Fibroblast of skin of right quadriceps (primary cell): Measurements from ENCODE around the gene LAMTOR4.
A peak's percentile ranks its signal among the peaks of the same experiment; 100 is the strongest.
"Not testable (repeated sequence)": the region's sequence is repeated elsewhere in the genome, so short reads cannot be mapped to it uniquely, and the experiment has no call there.

Experiments
- DNase-seq: peaks from one replicate; pipeline ENCODE4 v3.0.0-alpha.2; 2013

The LAMTOR4 gene

GRCh38 chr7:100173806-100174495, 25.2 kb downstream of the LAMTOR4 start:
- no peak for DNase-seq

DNA sequence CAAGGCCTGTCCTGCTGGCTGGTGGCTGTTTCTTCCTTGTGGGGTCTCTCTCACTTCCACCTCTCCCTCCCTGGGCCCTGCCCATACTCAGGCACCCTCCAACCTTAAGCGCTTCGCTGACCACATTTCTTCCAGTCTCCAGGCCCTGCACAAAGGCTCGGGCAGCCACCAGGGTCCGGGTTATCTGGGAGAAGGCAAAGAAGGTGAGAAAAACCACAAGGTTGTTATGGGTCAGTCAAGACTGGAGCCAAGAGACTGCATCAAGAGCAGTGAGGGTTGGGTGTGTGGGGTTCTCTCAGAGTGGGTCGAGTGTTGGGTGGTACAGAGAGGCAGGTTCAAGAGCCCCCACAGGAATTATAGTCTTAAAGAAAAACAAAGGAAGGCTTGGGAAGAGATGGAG, 25.9 kb downstream of the LAMTOR4 start:
- DNase-seq: no peak

GRCh38 chr7:100175296-100175935, 26.7 kb downstream of the LAMTOR4 start:
- no peak for DNase-seq

GRCh38 chr7:100176096-100177044, 27.7 kb downstream of the LAMTOR4 start:
- no peak for DNase-seq

DNA sequence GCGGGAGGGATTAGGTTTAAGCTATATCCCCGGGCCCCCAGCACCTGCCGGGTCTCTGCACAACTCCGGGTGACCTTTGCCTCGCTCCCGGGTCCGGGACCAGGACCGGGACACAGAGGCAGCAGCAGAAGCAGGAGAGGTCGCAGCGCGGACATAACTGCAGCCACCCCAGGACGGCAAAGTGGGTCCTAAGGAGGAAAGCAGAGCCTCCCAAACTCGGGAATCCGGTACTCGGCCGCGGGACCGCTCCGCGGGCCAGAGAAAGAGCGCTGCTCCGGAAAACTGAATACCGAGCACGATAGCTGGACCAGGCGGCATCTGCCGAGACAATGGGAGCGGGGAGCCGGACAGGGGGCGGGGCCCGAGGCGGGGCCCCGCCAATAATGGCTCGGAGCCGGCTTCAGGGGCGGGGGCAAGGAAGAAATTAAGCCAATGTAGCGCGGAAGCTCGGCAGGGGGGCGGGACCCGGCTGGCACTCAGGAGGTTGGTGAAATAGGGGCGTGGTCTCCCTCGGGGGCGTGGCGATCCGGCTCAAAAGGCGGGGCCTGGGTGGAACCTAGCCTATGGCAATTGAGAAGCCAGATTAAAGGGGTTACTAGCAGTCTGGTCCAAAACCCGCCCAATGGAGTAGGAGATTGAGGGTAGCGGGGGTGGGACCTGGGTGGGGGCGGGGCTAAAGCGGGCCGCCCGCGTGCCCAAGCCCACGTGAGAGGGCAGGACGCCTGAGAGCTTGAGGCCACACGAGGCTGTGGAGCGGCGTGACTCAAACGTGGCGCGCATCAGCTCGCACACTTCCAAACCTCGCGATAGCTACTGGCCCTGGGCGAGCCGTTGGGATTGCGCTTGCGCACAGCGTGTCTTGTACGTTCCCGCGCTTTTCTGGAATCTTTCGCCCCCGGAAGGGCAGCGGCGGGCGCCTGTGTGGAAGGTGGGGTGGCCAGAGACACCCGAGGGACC, 28.6 kb downstream of the LAMTOR4 start, which contains the start of the genes GPC2 and STAG3:
TSS of gene GPC2 (minus strand) at position 337 of the 957 bp plus-strand sequence. CDS start at position 155, 182 bp downstream.
TSS of gene STAG3 (plus strand) at position 874 of the 957 bp plus-strand sequence. CDS start 2,639 bp downstream, outside the sequence.
- peak; percentile 98 for DNase-seq

- DNase-seq: not testable (repeated sequence)
Observed at GRCh38 chr7:100180084-100180483, 31.4 kb downstream of the LAMTOR4 start.

DNA sequence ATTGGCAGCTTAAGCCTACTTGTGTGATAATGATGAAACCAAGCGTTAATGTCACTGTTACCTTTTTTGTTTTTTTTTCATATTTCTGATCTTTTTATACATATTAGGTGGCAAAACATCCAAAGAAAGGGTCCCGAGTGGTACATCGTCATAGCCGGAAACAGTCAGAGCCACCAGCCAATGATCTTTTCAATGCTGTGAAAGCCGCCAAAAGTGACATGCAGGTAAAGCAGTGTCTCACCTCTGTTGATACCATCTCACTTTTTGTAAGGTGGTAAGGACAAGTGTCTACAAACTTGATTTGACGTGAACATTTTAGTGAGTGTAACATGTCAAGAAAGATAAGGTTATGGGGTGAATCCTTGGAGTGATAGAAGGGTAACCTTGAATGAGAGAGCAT, 33.9 kb downstream of the LAMTOR4 start:
- DNase-seq: not testable (repeated sequence)

DNA sequence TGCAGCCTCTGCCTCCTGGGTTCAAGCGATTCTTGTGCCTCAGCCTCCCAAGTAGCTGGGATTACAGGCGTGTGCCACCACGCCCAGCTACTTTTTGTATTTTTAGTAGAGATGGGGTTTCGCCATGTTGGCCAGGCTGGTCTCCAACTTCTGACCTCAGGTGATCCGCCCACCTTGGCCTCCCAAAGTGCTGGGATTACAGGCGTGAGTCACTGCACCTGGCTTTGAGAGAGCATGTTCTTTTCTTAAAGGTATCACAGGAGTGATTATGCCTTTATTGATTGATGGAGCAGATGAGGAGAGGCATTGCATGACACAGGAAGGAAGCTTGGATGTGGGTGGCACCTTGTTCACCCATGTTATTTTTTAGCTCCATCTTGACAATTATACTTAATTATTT, 34.4 kb downstream of the LAMTOR4 start:
- DNase-seq: not testable (repeated sequence)

DNA sequence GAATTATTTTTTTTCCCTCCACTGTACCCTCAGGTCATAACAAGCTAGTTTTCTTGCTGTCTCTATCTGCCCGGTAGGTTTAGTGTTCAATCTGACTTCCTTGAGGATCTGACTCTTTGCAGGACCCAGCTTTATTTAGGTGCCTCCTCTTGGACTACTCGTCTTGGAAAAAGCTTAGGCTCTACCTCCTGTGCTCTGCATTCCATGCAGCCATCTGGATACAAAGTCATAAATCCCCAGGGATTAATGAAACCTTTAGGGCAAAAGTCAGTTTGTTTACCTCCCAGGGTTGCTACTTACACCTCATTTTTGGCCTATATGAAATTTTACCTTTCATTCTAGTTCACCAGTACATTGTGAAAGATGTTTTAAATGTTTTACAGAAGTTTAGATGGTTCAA, 37.0 kb downstream of the LAMTOR4 start:
- no peak for DNase-seq

GRCh38 chr7:100189061-100189460, 40.3 kb downstream of the LAMTOR4 start:
- no peak for DNase-seq

- DNase-seq: peak; percentile 65
Observed at GRCh38 chr7:100190048-100190711, 41.5 kb downstream of the LAMTOR4 start.

- DNase-seq: peak; percentile 55
Observed at GRCh38 chr7:100191775-100192174, 43.1 kb downstream of the LAMTOR4 start.

- not testable (repeated sequence) for DNase-seq
Observed at GRCh38 chr7:100192281-100192862, 43.7 kb downstream of the LAMTOR4 start.

- no peak for DNase-seq
Observed at GRCh38 chr7:100192969-100193368, 44.3 kb downstream of the LAMTOR4 start.

- DNase-seq: no peak
Observed at GRCh38 chr7:100195222-100195621, 46.5 kb downstream of the LAMTOR4 start.

GRCh38 chr7:100195901-100196322, 47.2 kb downstream of the LAMTOR4 start:
- DNase-seq: not testable (repeated sequence)

GRCh38 chr7:100198266-100198665, 49.5 kb downstream of the LAMTOR4 start:
- DNase-seq: no peak

DNA sequence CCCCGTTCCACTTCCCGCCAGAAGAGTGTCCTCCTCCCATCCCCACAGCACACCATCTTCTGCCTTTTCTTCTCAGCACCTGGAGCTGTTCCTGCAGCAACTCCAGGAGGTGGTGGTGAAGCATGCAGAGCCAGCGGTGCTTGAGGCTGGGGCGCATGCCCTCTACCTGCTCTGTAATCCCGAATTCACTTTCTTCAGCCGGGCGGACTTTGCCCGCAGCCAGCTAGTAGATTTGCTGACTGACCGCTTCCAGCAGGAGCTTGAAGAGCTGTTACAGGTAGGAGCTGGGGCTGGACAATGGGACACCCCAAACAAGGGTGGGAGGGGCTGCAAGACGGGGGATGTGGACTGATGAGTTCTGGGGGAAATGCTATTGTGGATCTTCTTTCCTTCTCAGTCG, 52.0 kb downstream of the LAMTOR4 start:
- DNase-seq: no peak
